Esophagus muscularis mucosa (tissue), 4 donors: ENCODE results near the gene RASD1.

Experiments
- CTCF ChIP-seq, 3 experiments: fragments of 200-600 bp in 2 of 3; fragments of 450-650 bp in 1 of 3; sonication (generic) in 2 of 3; IDR thresholded peaks; one replicate each; pipeline ENCODE4 v1.5.1; 2017 to 2019; ENCODE audit warnings: antibody characterized with exemption in 3 of 3, mild to moderate bottlenecking in 2 of 3, moderate library complexity in 1 of 3
- EP300 ChIP-seq: sonication (generic); formaldehyde crosslinking; IDR thresholded peaks from one replicate; pipeline ENCODE4 v1.6.1; 2017; ENCODE audit warnings: antibody characterized with exemption
- POLR2A ChIP-seq: fragments of 450-650 bp; IDR thresholded peaks from one replicate; pipeline ENCODE4 v1.6.1; 2017; ENCODE audit warnings: antibody characterized with exemption, moderate library complexity, mild to moderate bottlenecking, low read depth
- POLR2AphosphoS5 ChIP-seq, 2 donors: sonication (generic); formaldehyde crosslinking; IDR thresholded peaks; one replicate each; pipeline ENCODE4 v1.6.1; 2017; ENCODE audit warnings: antibody characterized with exemption in 2 of 2

GRCh38 chr17:17466511-17466910, 29.7 kb downstream of the RASD1 start:
- TF ChIP-seq CTCF (IDR thresholded peaks at IDR 0.05): no peak
- no peak for TF ChIP-seq POLR2A
- no peak for TF ChIP-seq POLR2AphosphoS5 (IDR thresholded peaks at IDR 0.05)
- no peak for TF ChIP-seq EP300
